Fibroblast of the aortic adventitia (primary cell): Measurements from ENCODE around the gene DOCK2. TPM values are rescaled to one million over a fixed set of nuclear protein-coding genes. Genes with fewer than 3 reads are reported as not detected.

ENCODE experiments used
- DNase-seq: peaks from one replicate; pipeline ENCODE4 v3.0.0-alpha.2; 2010; ENCODE audit warnings: low read depth
- H3K4me3 ChIP-seq: 2 replicates; pipeline ENCODE4 v1.5.1; 2011; ENCODE audit warnings: low read depth, mild to moderate bottlenecking, control low read depth, low read length, moderate library complexity
- CTCF ChIP-seq: IDR thresholded peaks from 2 replicates; pipeline ENCODE4 v1.5.1; 2011; ENCODE audit warnings: mild to moderate bottlenecking, low read length, control low read depth, inconsistent platforms; ENCODE audit not compliant: insufficient read depth
- total RNA-seq: library from RNA; depleted of rRNA; stranded (reverse); fragments of >200 nt; gene quantifications from 2 replicates; pipeline ENCODE4 v1.2.3, GENCODE V29; 2012; ENCODE audit warnings: low replicate concordance

The DOCK2 gene
- total RNA-seq, 1 donor, result 4.6 TPM

- DNase-seq, result no peak
- H3K4me3 ChIP-seq, result no peak overlapping the region
- TF ChIP-seq CTCF, result no peak
Measured at GRCh38 chr5:170067574-170068170, 430.6 kb downstream of the DOCK2 start.

GRCh38 chr5:170069512-170069911, 432.4 kb downstream of the DOCK2 start:
- H3K4me3 ChIP-seq, result no peak overlapping the region
- TF ChIP-seq CTCF, result no peak
- DNase-seq, result no peak

DNA sequence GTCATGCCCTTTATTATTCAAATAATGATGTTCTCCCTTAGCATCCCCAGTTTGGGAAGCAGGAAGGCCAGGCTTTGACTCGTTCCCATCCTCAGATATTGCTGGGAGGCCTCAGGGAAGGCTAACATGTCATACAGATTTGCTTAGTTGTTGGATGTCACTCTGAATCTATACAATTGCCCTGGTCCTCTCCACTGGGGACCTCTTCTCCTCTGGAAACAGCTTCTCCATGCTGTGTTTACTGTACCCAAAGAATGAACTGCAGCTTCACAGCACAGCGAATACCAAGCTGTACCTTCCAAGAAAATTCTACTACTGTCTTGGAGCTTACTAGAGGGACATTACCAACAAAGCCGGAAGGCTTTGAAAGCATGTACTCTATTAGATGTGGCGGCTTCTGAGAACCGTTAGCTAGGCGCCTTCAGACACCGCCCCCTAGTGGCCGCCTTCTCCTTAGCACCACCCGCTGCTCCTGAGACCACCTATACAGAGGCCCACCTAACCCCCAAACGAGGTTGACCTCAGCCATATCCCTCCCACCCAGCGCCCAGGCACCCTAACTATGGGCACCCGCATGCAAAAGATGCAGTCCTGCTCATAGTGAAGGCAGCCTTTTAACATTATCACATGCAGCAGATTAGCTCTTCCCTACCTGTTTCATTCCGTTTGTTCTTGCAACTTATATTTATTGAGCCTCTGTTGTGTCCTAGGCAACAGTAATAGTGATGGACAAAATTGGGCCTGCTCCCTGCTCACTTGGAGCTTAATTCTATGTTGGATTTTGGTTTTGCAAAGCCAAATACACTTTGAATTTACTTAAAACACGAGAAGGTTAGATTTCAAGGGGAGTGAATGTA, 433.7 kb downstream of the DOCK2 start:
- TF ChIP-seq CTCF, result peak; percentile 82
- H3K4me3 ChIP-seq, result no peak overlapping the region
- DNase-seq, result peak; percentile 49

DNA sequence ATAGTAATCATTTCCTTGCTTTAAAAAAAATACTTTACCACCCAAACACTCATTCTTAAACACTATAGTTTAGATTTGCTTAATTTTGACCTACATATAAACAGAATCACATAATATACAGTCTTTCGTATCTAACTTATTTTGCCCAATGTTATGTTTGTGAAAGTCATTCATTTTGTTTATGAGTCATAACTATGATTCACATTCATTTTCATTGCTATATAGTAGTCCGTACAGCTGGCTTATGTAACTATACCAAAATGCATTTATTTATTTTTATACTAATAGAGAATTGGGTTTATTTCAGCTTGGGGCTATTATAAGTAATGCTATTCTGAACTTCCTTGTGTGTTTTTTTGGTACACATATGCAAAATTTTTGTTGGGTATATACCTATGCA, 434.7 kb downstream of the DOCK2 start:
- TF ChIP-seq CTCF, result no peak
- H3K4me3 ChIP-seq, result no peak overlapping the region
- DNase-seq, result no peak

- no peak overlapping the region for H3K4me3 ChIP-seq
- TF ChIP-seq CTCF, result no peak
- no peak for DNase-seq
Measured at GRCh38 chr5:170075696-170076095, 438.6 kb downstream of the DOCK2 start.

DNA sequence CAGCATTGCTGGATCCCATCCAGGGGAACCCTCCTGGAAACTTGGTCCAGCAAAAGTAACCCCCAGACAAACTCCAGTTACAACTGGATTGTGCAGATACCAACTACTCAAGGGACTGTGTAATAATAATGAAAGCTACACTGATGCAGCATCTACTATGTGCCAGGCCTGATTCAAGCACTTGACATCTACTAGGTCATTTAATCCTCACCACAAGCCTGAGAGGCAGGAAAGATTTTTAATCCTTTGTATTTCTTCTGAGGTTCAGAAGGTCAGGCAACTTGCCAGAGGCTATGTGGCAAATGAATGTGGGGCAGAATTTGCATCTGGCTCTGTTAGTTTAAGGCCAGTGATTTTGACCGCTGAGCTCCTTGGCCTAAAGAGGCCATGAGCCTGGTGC, 439.1 kb downstream of the DOCK2 start:
- H3K4me3 ChIP-seq, result no peak overlapping the region
- no peak for TF ChIP-seq CTCF
- no peak for DNase-seq
